IMR-90 (cell line): ENCODE data around the gene TBC1D8. TPM values are rescaled to one million over a fixed set of nuclear protein-coding genes. Genes with fewer than 3 reads are reported as not detected.

Experiments used
- ATAC-seq: fragments of 200-7000 bp; cut with Tn5 transposase; 2 replicates; pipeline ENCODE4 v1.9.1; 2020; ENCODE audit warnings: low read depth, mild to moderate bottlenecking, moderate library complexity
- BruUV-seq: library from RNA; stranded (reverse); fragments of 400-500 nt; replicated peaks from 2 replicates; lab custom pipeline; 2021; lab: Mats Ljungman, UMichigan
- CTCF ChIA-PET: fragments of 300-600 bp; formaldehyde crosslinking; extraction: SDS; loops from one replicate; lab custom pipeline; 2021; ENCODE audit warnings: antibody characterized with exemption; lab: Yijun Ruan, JAX
- POLR2A ChIA-PET: fragments of 300-600 bp; sonication (Branson Sonifier 250); formaldehyde crosslinking; loops from one replicate; lab custom pipeline; 2022; ENCODE audit warnings: antibody characterized with exemption; ENCODE audit not compliant: unreplicated experiment; lab: Charles Lee
- DNase-seq: peaks from one replicate; pipeline ENCODE4 v3.0.0; 2013
- H2AFZ ChIP-seq: replicated peaks from 2 replicates; pipeline ENCODE3; 2013; ENCODE audit warnings: low read length, mild to moderate bottlenecking; ENCODE audit not compliant: poor library complexity
- H2AK5ac ChIP-seq: 2 replicates; pipeline ENCODE4 v1.6.1; 2013; ENCODE audit warnings: low read depth, low read length, inconsistent platforms
- H2AK9ac ChIP-seq: replicated peaks from 2 replicates; pipeline ENCODE3; 2013; ENCODE audit warnings: mild to moderate bottlenecking, low read depth, low read length, moderate library complexity; ENCODE audit not compliant: poor library complexity
- H2BK120ac ChIP-seq: 2 replicates; pipeline ENCODE4 v1.6.1; 2013; ENCODE audit warnings: low read depth, low read length, inconsistent platforms
- H2BK15ac ChIP-seq: 3 replicates; pipeline ENCODE4 v1.6.1; 2013; ENCODE audit warnings: low read depth, low read length, inconsistent platforms
- H2BK20ac ChIP-seq: 2 replicates; pipeline ENCODE4 v1.6.1; 2013; ENCODE audit warnings: low read depth, mild to moderate bottlenecking, inconsistent platforms, low read length, moderate library complexity
- H2BK5ac ChIP-seq: 2 replicates; pipeline ENCODE4 v1.6.1; 2013; ENCODE audit warnings: mild to moderate bottlenecking, low read depth, low read length, inconsistent platforms; ENCODE audit not compliant: poor library complexity, severe bottlenecking
- H3K14ac ChIP-seq: replicated peaks from 2 replicates; pipeline ENCODE4 v1.6.1; 2013; ENCODE audit warnings: low read depth, low read length, inconsistent platforms
- H3K18ac ChIP-seq: 2 replicates; pipeline ENCODE4 v1.6.1; 2013; ENCODE audit warnings: low read depth, low read length, control low read depth
- H3K23ac ChIP-seq: 2 replicates; pipeline ENCODE4 v1.6.1; 2013; ENCODE audit warnings: low read depth, low read length, inconsistent platforms
- H3K27ac ChIP-seq: 2 replicates; pipeline ENCODE4 v1.5.1; 2013; ENCODE audit warnings: mild to moderate bottlenecking, control low read depth, low read length; ENCODE audit not compliant: insufficient read depth
- H3K27me3 ChIP-seq: 2 replicates; pipeline ENCODE4 v1.6.1; 2013; ENCODE audit warnings: low read length; ENCODE audit not compliant: control insufficient read depth, insufficient read depth
- H3K36me3 ChIP-seq: 2 replicates; pipeline ENCODE4 v1.6.1; 2013; ENCODE audit warnings: low read length, mixed read lengths; ENCODE audit not compliant: control insufficient read depth, insufficient read depth
- H3K4ac ChIP-seq: 2 replicates; pipeline ENCODE4 v1.6.1; 2013; ENCODE audit warnings: low read depth, low read length, inconsistent platforms
- H3K4me1 ChIP-seq: 2 replicates; pipeline ENCODE4 v1.6.1; 2013; ENCODE audit warnings: low read length, mixed read lengths; ENCODE audit not compliant: control insufficient read depth, insufficient read depth
- H3K4me2 ChIP-seq: 2 replicates; pipeline ENCODE4 v1.6.1; 2013; ENCODE audit warnings: low read depth, mild to moderate bottlenecking, control low read depth, low read length, moderate library complexity
- H3K4me3 ChIP-seq: 2 replicates; pipeline ENCODE4 v1.5.1; 2013; ENCODE audit warnings: low read depth, mild to moderate bottlenecking, control low read depth, low read length, moderate library complexity; ENCODE audit not compliant: insufficient read depth
- H3K56ac ChIP-seq: 2 replicates; pipeline ENCODE4 v1.6.1; 2013; ENCODE audit warnings: low read length, inconsistent platforms; ENCODE audit not compliant: insufficient read depth; ENCODE audit errors: extremely low read depth
- H3K79me1 ChIP-seq, 2 experiments: 2 replicates each; pipeline ENCODE4 v1.6.1; 2013; ENCODE audit warnings: low read length in 2 of 2, inconsistent platforms in 1 of 2, low read depth in 1 of 2
- H3K9ac ChIP-seq: 2 replicates; pipeline ENCODE4 v1.6.1; 2013; ENCODE audit warnings: low read depth, low read length, control low read depth
- H3K9me1 ChIP-seq: 2 replicates; pipeline ENCODE4 v1.6.1; 2013; ENCODE audit warnings: low read length, inconsistent platforms; ENCODE audit not compliant: insufficient read depth
- H3K9me3 ChIP-seq: 2 replicates; pipeline ENCODE4 v1.6.1; 2013; ENCODE audit warnings: low read length; ENCODE audit not compliant: control insufficient read depth, insufficient read depth
- H4K20me1 ChIP-seq: 2 replicates; pipeline ENCODE4 v1.6.1; 2013; ENCODE audit warnings: low read length, inconsistent platforms; ENCODE audit not compliant: insufficient read depth
- H4K5ac ChIP-seq: 2 replicates; pipeline ENCODE4 v1.6.1; 2013; ENCODE audit warnings: mild to moderate bottlenecking, low read depth, low read length, control low read depth
- H4K8ac ChIP-seq, 2 experiments: 2 replicates each; pipeline ENCODE4 v1.6.1; 2013; ENCODE audit warnings: low read depth in 2 of 2, low read length in 2 of 2, control low read depth in 1 of 2, inconsistent platforms in 1 of 2
- H4K91ac ChIP-seq: 2 replicates; pipeline ENCODE4 v1.6.1; 2013; ENCODE audit warnings: low read depth, low read length, inconsistent platforms; ENCODE audit not compliant: insufficient read depth
- BHLHE40 ChIP-seq: fragments of 150-350 bp; IDR thresholded peaks from 2 replicates; pipeline ENCODE4 v1.6.1; 2016; ENCODE audit warnings: mild to moderate bottlenecking, low read depth, low read length
- CTCF ChIP-seq: conservative IDR thresholded peaks from 2 replicates; pipeline ENCODE4 v1.5.1; 2012; ENCODE audit warnings: mild to moderate bottlenecking, low read depth, low read length, improper control_type of control experiment
- MAFK ChIP-seq: IDR thresholded peaks from 2 replicates; pipeline ENCODE4 v1.6.1; 2012; ENCODE audit warnings: low read depth, low read length, improper control_type of control experiment
- MXI1 ChIP-seq: IDR thresholded peaks from 2 replicates; pipeline ENCODE4 v1.6.1; 2012; ENCODE audit warnings: low read depth, mild to moderate bottlenecking, low read length, moderate library complexity, borderline replicate concordance
- USF2 ChIP-seq: fragments of 150-350 bp; IDR thresholded peaks from 2 replicates; pipeline ENCODE4 v1.6.1; 2017; ENCODE audit warnings: mild to moderate bottlenecking, antibody characterized with exemption, low read length, low read depth
- WGBS, 2 experiments: methylation state at CpG; one replicate each; pipeline versions ENCODE4 v1.1.5 to v1.1.7; 2013; ENCODE audit warnings: missing lambda C conversion rate in 2 of 2; ENCODE audit not compliant: insufficient read length in 1 of 2; ENCODE audit errors: extremely low coverage in 2 of 2; 5-methylcytosine and 5-hydroxymethylcytosine counted together
- dilution Hi-C: fragments of 300-500 bp; cut with HindIII; formaldehyde crosslinking; loops from one replicate; pipeline ENCODE4 v1.14.3; 2018; ENCODE audit warnings: low sequenced_read_pairs; ENCODE audit not compliant: unreplicated experiment
- in situ Hi-C: fragments of 300-500 bp; cut with MboI; formaldehyde crosslinking; loops from 3 replicates; pipeline ENCODE4 v1.14.3; 2019; ENCODE audit warnings: low sequenced_read_pairs, inconsistent platforms, mixed read lengths
- intact Hi-C: fragments of 100-400 bp; cut with micrococcal nuclease; formaldehyde crosslinking; loops from 2 replicates; pipeline ENCODE4 v1.10.0; 2022
- polyA plus RNA-seq, 3 experiments: library from polyadenylated mRNA; depleted of rRNA; stranded (reverse); fragments of >200 nt; gene quantifications; 2 replicates each; pipeline ENCODE4 v1.2.3, GENCODE V29; 2012; ENCODE audit warnings: low replicate concordance in 1 of 3
- total RNA-seq: library from RNA; depleted of rRNA; stranded (reverse); fragments of >200 nt; gene quantifications from 2 replicates; pipeline ENCODE4 v1.2.3, GENCODE V29; 2012

Gene TBC1D8
- total and polyA plus RNA-seq, 2 of the 4 experiments (the other 2 are of a cell fraction), result 1.3 to 1.5 TPM

- TF ChIP-seq BHLHE40, result no peak
Observed at GRCh38 chr2:100988630-100989417, 162.4 kb downstream of the TBC1D8 start (continued).

- intact Hi-C loops, result loop anchor here (10.0 kb wide), 1 partner anchor 563 kb away; no protein-coding TSS in a partner anchor
Observed at GRCh38 chr2:100987974-100988373, 163.2 kb downstream of the TBC1D8 start.

More at GRCh38 chr2:100987974-100988373, 163.2 kb downstream of the TBC1D8 start:
- H3K18ac ChIP-seq, result no peak overlapping the region
- no peak overlapping the region for H2AK5ac ChIP-seq
- H3K27ac ChIP-seq, result no peak overlapping the region
- in situ Hi-C loops, result no loop called here
- H3K4me1 ChIP-seq, result 0 out of 2 replicates have a peak, but pooled peaks cover 2% of the 10 kb centered on the region
- H3K36me3 ChIP-seq, result peaks cover 5% of the 10 kb centered on the region
- no peak overlapping the region for H4K8ac ChIP-seq
- H2AK9ac ChIP-seq, result no peak overlapping the region
- WGBS, 2 experiments, result 67% methylated on average over 1 of the region's 4 CpGs; no CpG with 5 or more reads in 1 of the 2 experiments
- no peak overlapping the region for H3K4ac ChIP-seq
- no peaks in the 10 kb centered on the region for H3K27me3 ChIP-seq
- dilution Hi-C loops, result no loop called here
- H2AFZ ChIP-seq, result no peak overlapping the region
- no peak overlapping the region for H4K5ac ChIP-seq
- H4K91ac ChIP-seq, result no peak overlapping the region
- H3K23ac ChIP-seq, result no peak overlapping the region
- no TSS peak for BruUV-seq
- H3K9me1 ChIP-seq, result 0 out of 2 replicates have a peak, but pooled peaks cover 2% of the 10 kb centered on the region
- POLR2A ChIA-PET, result no interaction called here
- DNase-seq, result no peak
- no peak overlapping the region for H3K56ac ChIP-seq
- no peak overlapping the region for H3K4me2 ChIP-seq
- no peaks in the 10 kb centered on the region; the same call in 1 of the 2 replicates for H4K20me1 ChIP-seq
- H3K14ac ChIP-seq, result no peak overlapping the region
- H2BK15ac ChIP-seq, result no peak overlapping the region
- CTCF ChIA-PET, result no interaction called here
- TF ChIP-seq CTCF (no peak), MXI1 (no peak), MAFK (no peak), USF2 (no peak)
- no peak overlapping the region for H2BK20ac ChIP-seq
- no peak overlapping the region for H3K4me3 ChIP-seq
- ATAC-seq, result no peak
- H2BK120ac ChIP-seq, result no peak overlapping the region
- H2BK5ac ChIP-seq, result no peak overlapping the region
- H3K9ac ChIP-seq, result no peak overlapping the region
- H3K79me1 ChIP-seq, result no peaks in the 10 kb centered on the region
- no peaks in the 10 kb centered on the region for H3K9me3 ChIP-seq
